Keratinocyte (primary cell): Measurements from ENCODE around the gene ESD. TPM values are rescaled to one million over a fixed set of nuclear protein-coding genes. Genes with fewer than 3 reads are reported as not detected.

Experiments used
- DNase-seq: peaks from one replicate; pipeline ENCODE4 v3.0.0-alpha.2; 2011; ENCODE audit warnings: low read depth, missing footprints, low spot score
- FAIRE-seq: peaks from 2 replicates; lab custom pipeline; 2011; peaks lifted over from hg19 to GRCh38; lab: Jason Lieb, UNC
- H2AFZ ChIP-seq: 2 replicates; pipeline ENCODE4 v1.6.0; 2012; ENCODE audit warnings: low read length, control low read depth, inconsistent platforms; ENCODE audit not compliant: control insufficient read depth
- H3K27ac ChIP-seq: 2 replicates; pipeline ENCODE4 v1.5.1; 2011; ENCODE audit warnings: low read length; ENCODE audit not compliant: control insufficient read depth, insufficient read depth
- H3K27me3 ChIP-seq: 3 replicates; pipeline ENCODE4 v1.6.0; 2011; ENCODE audit warnings: low read length; ENCODE audit not compliant: control insufficient read depth, insufficient read depth; ENCODE audit errors: extremely low read depth
- H3K36me3 ChIP-seq, 2 experiments: 2 replicates in 1 of 2; 3 replicates in 1 of 2; pipeline ENCODE4 v1.5.1; 2011; ENCODE audit warnings: low read length in 2 of 2, mild to moderate bottlenecking in 1 of 2; ENCODE audit not compliant: control insufficient read depth in 2 of 2, insufficient read depth in 2 of 2; ENCODE audit errors: extremely low read depth in 1 of 2
- H3K4me1 ChIP-seq: 3 replicates; pipeline ENCODE4 v1.5.1; 2011; ENCODE audit warnings: low read length; ENCODE audit not compliant: control insufficient read depth, insufficient read depth; ENCODE audit errors: extremely low read depth
- H3K4me2 ChIP-seq: 3 replicates; pipeline ENCODE4 v1.6.0; 2011; ENCODE audit warnings: low read depth, low read length; ENCODE audit not compliant: control insufficient read depth, insufficient read depth; ENCODE audit errors: extremely low read depth
- H3K4me3 ChIP-seq, 3 experiments: fragments of 200-600 bp in 1 of 3; sonication (generic) in 1 of 3; 2 replicates in 2 of 3; 3 replicates in 1 of 3; pipeline ENCODE4 v1.5.1; 2011 to 2016; ENCODE audit warnings: low read length in 3 of 3, mild to moderate bottlenecking in 3 of 3, control low read depth in 2 of 3, inconsistent platforms in 1 of 3, low read depth in 1 of 3, mixed read lengths in 1 of 3, mixed run types in 1 of 3, moderate library complexity in 1 of 3; ENCODE audit not compliant: control insufficient read depth in 2 of 3, insufficient read depth in 2 of 3; ENCODE audit errors: extremely low read depth in 1 of 3
- H3K79me2 ChIP-seq: 2 replicates; pipeline ENCODE4 v1.6.0; 2012; ENCODE audit warnings: low read length; ENCODE audit not compliant: control insufficient read depth, insufficient read depth
- H3K9ac ChIP-seq: 3 replicates; pipeline ENCODE4 v1.6.0; 2011; ENCODE audit warnings: low read length; ENCODE audit not compliant: control insufficient read depth, insufficient read depth; ENCODE audit errors: extremely low read depth
- H3K9me1 ChIP-seq: 3 replicates; pipeline ENCODE4 v1.6.0; 2011; ENCODE audit warnings: low read length; ENCODE audit not compliant: control insufficient read depth, insufficient read depth; ENCODE audit errors: extremely low read depth
- H3K9me3 ChIP-seq: 2 replicates; pipeline ENCODE4 v1.5.1; 2012; ENCODE audit warnings: low read depth, low read length; ENCODE audit not compliant: control insufficient read depth
- H4K20me1 ChIP-seq: 3 replicates; pipeline ENCODE4 v1.6.0; 2011; ENCODE audit warnings: low read length; ENCODE audit not compliant: control insufficient read depth, insufficient read depth; ENCODE audit errors: extremely low read depth
- EZH2 ChIP-seq: IDR thresholded peaks from one replicate; pipeline ENCODE4 v1.6.1; 2012; ENCODE audit warnings: inconsistent platforms, mild to moderate bottlenecking, low read length, moderate library complexity
- dilution Hi-C: fragments of 300-500 bp; cut with MboI; formaldehyde crosslinking; loops from one replicate; pipeline ENCODE4 v1.7.0; 2020; ENCODE audit warnings: low sequenced_read_pairs; ENCODE audit not compliant: extremely low pct_ligation_motif_present
- polyA plus RNA-seq, 5 experiments: library from polyadenylated mRNA; depleted of rRNA in 3 of 5; stranded (reverse) in 3 of 5; stranded (forward) in 1 of 5; unstranded in 1 of 5; fragments of >200 nt; gene quantifications; 1 replicate in 1 of 5; 2 replicates in 3 of 5; 3 replicates in 1 of 5; pipeline versions ENCODE4 v1.2.1 to v1.2.3, GENCODE V29; 2011 to 2012; ENCODE audit warnings: missing spikeins in 2 of 5, low read depth in 1 of 5, low replicate concordance in 1 of 5
- TF ChIP-seq, protein P1 (sequence below), 3 experiments: IDR thresholded peaks in 1 of 3; conservative IDR thresholded peaks in 1 of 3; optimal IDR thresholded peaks in 1 of 3; 2 replicates in 2 of 3; 3 replicates in 1 of 3; pipeline versions ENCODE3 to v1.5.1; 2011; ENCODE audit warnings: low read length in 3 of 3, mild to moderate bottlenecking in 3 of 3, moderate library complexity in 2 of 3, control low read depth in 1 of 3, inconsistent platforms in 1 of 3; ENCODE audit not compliant: insufficient read depth in 2 of 3; ENCODE audit errors: extremely low read depth in 1 of 3

ESD gene
- polyA plus RNA-seq, 1 donor (not counting 4 experiments of a cell fraction or from before 2014, with no cell fraction given), result 181 TPM

DNA sequence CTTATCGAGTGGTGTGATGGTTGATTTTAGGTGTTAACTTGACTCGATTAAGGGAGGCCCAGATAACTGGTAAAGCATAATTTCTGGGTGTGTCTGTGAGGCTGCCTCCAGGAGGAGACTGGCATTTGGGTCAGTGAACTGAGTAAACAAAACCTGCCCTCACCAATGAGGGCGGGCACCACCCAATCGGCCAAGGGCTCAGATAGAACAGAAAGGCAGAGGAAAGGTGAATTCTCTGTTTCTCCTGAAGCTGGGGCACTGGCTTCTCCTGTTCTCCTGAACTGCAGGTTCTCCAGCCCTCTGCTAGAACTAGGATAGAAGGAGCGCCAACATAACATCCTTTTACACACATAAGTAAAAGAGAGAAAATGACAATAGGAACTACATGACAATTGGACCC is 35.1 kb downstream of the ESD start:
- no peak overlapping the region for H3K4me3 ChIP-seq
- no peaks in the 10 kb centered on the region for H3K9me1 ChIP-seq
- DNase-seq, result no peak
- H3K9me3 ChIP-seq, result no peaks in the 10 kb centered on the region
- no peaks in the 10 kb centered on the region for H3K27me3 ChIP-seq
- peaks cover 3% of the 10 kb centered on the region for H3K4me1 ChIP-seq
- no peaks in the 10 kb centered on the region for H3K36me3 ChIP-seq
- H3K79me2 ChIP-seq, result no peaks in the 10 kb centered on the region
- H3K4me2 ChIP-seq, result no peak overlapping the region
- no peak for FAIRE-seq
- H4K20me1 ChIP-seq, result no peaks in the 10 kb centered on the region
- no peak for TF ChIP-seq EZH2
- H3K9ac ChIP-seq, result no peak overlapping the region
- H3K27ac ChIP-seq, result no peak overlapping the region
- dilution Hi-C loops, result no loop called here
- H2AFZ ChIP-seq, result no peak overlapping the region

- no peak overlapping the region for H3K27ac ChIP-seq
- peaks cover 3% of the 10 kb centered on the region for H3K4me1 ChIP-seq
- H3K9ac ChIP-seq, result no peak overlapping the region
- no peak overlapping the region for H3K4me3 ChIP-seq
- H3K4me2 ChIP-seq, result no peak overlapping the region
- no peak for TF ChIP-seq EZH2
- TF ChIP-seq, protein P1, sequence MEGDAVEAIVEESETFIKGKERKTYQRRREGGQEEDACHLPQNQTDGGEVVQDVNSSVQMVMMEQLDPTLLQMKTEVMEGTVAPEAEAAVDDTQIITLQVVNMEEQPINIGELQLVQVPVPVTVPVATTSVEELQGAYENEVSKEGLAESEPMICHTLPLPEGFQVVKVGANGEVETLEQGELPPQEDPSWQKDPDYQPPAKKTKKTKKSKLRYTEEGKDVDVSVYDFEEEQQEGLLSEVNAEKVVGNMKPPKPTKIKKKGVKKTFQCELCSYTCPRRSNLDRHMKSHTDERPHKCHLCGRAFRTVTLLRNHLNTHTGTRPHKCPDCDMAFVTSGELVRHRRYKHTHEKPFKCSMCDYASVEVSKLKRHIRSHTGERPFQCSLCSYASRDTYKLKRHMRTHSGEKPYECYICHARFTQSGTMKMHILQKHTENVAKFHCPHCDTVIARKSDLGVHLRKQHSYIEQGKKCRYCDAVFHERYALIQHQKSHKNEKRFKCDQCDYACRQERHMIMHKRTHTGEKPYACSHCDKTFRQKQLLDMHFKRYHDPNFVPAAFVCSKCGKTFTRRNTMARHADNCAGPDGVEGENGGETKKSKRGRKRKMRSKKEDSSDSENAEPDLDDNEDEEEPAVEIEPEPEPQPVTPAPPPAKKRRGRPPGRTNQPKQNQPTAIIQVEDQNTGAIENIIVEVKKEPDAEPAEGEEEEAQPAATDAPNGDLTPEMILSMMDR (optimal IDR thresholded peaks at IDR 0.05 in 1 of 3, IDR thresholded peaks at IDR 0.05 in 1 of 3, conservative IDR thresholded peaks at IDR 0.05 in 1 of 3; ENCODE audit: extremely low read depth in 1 of 3, insufficient read depth in 2 of 3, low read length in 3 of 3), result no peak
- no peaks in the 10 kb centered on the region for H3K36me3 ChIP-seq
- H3K9me1 ChIP-seq, result no peaks in the 10 kb centered on the region
- DNase-seq (no peak), FAIRE-seq (no peak)
- H2AFZ ChIP-seq, result no peak overlapping the region
- dilution Hi-C loops, result no loop called here
- no peaks in the 10 kb centered on the region for H3K27me3 ChIP-seq
- no peaks in the 10 kb centered on the region for H4K20me1 ChIP-seq
- H3K9me3 ChIP-seq, result no peaks in the 10 kb centered on the region
- H3K79me2 ChIP-seq, result no peaks in the 10 kb centered on the region
These were observed 35.8 kb downstream of the ESD start for GRCh38 chr13:46761174-46761573.

DNA sequence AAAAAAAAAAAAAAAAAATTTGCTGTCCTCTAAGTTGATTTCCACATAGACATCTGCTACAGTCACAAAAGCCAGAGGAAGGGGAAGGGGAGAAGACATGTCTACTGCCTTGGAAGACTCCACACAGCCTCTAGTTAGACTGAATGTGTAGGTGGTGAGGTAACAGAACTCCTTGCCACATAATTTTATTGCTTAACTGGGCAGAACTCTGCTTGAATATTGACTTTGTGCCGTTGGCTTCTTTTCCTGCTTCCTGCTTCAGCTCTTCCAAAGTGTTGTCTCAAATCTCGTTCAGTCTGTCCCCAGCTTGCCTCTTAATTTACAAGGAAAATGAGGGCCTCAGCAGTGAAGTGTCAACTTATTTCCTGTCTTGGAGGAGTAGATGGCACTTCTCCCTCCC is 37.1 kb downstream of the ESD start:
- Histone ChIP-seq H3K9me3 (no peaks in the 10 kb centered on the region), H3K4me3 (no peak overlapping the region), H3K79me2 (no peaks in the 10 kb centered on the region), H3K36me3 (no peaks in the 10 kb centered on the region), H4K20me1 (no peaks in the 10 kb centered on the region), H3K4me2 (no peak overlapping the region), H3K27me3 (no peaks in the 10 kb centered on the region), H3K9ac (no peak overlapping the region), H3K4me1 (peaks cover 3% of the 10 kb centered on the region), H2AFZ (no peak overlapping the region), H3K27ac (no peak overlapping the region), H3K9me1 (no peaks in the 10 kb centered on the region)
- DNase-seq, result no peak
- no peak for FAIRE-seq
- dilution Hi-C loops, result no loop called here
- TF ChIP-seq, protein P1 (optimal IDR thresholded peaks at IDR 0.05 in 1 of 3, IDR thresholded peaks at IDR 0.05 in 1 of 3, conservative IDR thresholded peaks at IDR 0.05 in 1 of 3; ENCODE audit: extremely low read depth in 1 of 3, insufficient read depth in 2 of 3, low read length in 3 of 3), result no peak
- TF ChIP-seq EZH2, result no peak
